Astrocyte of the spinal cord (primary cell): ENCODE data around the gene APOL1.

Experiments
- DNase-seq: peaks from one replicate; pipeline ENCODE4 v3.0.0; 2011; ENCODE audit warnings: low read depth, low spot score
- H3K4me3 ChIP-seq: 2 replicates; pipeline ENCODE4 v1.5.1; 2011; ENCODE audit warnings: low read depth, mild to moderate bottlenecking, low read length, moderate library complexity
- CTCF ChIP-seq: IDR thresholded peaks from 2 replicates; pipeline ENCODE4 v1.5.1; 2012; ENCODE audit warnings: low read depth, mild to moderate bottlenecking, low read length, inconsistent platforms
- in situ Hi-C: cut with HindIII; loops from 2 replicates; pipeline ENCODE4 v1.10.0; 2017; ENCODE audit warnings: low sequenced_read_pairs

Gene APOL1

GRCh38 chr22:36303874-36304273 lies 50.9 kb downstream of the APOL1 start:
- in situ Hi-C loops, result no loop called here
- H3K4me3 ChIP-seq, result no peak overlapping the region
- DNase-seq, result no peak
- TF ChIP-seq CTCF, result no peak

- TF ChIP-seq CTCF, result no peak
- H3K4me3 ChIP-seq, result no peak overlapping the region
- no peak for DNase-seq
- in situ Hi-C loops, result no loop called here
Measured at GRCh38 chr22:36304429-36304828, 51.5 kb downstream of the APOL1 start.

- H3K4me3 ChIP-seq, result no peak overlapping the region
- in situ Hi-C loops, result no loop called here
- TF ChIP-seq CTCF, result no peak
- DNase-seq, result no peak
Measured at GRCh38 chr22:36305813-36306212, 52.9 kb downstream of the APOL1 start.

GRCh38 chr22:36306227-36306626 lies 53.3 kb downstream of the APOL1 start:
- in situ Hi-C loops, result no loop called here
- no peak for TF ChIP-seq CTCF
- no peak for DNase-seq
- H3K4me3 ChIP-seq, result no peak overlapping the region

- no peak for DNase-seq
- H3K4me3 ChIP-seq, result no peak overlapping the region
- in situ Hi-C loops, result no loop called here
- no peak for TF ChIP-seq CTCF
Measured at GRCh38 chr22:36308880-36309279, 55.9 kb downstream of the APOL1 start.

GRCh38 chr22:36311386-36312085 lies 58.6 kb downstream of the APOL1 start:
- in situ Hi-C loops, result no loop called here
- DNase-seq, result no peak
- no peak overlapping the region for H3K4me3 ChIP-seq
- no peak for TF ChIP-seq CTCF

- in situ Hi-C loops, result no loop called here
- no peak for DNase-seq
- H3K4me3 ChIP-seq, result no peak overlapping the region
- TF ChIP-seq CTCF, result no peak
Measured at GRCh38 chr22:36315325-36315724, 62.4 kb downstream of the APOL1 start.
